HepG2 (cell line): ENCODE measurements around the gene ASPM.

Experiments
- NR1H2 ChIP-seq: sonication (generic); formaldehyde crosslinking; IDR thresholded peaks from 2 replicates; pipeline ENCODE4 v1.8.1; 2022; ENCODE audit warnings: low read depth, missing genetic modification reagents, borderline replicate concordance
- PHF5A ChIP-seq: IDR thresholded peaks from one replicate; pipeline ENCODE4 v1.6.1; 2018; ENCODE audit warnings: low read depth, missing genetic modification reagents; ENCODE audit not compliant: unreplicated experiment
- REST ChIP-seq, 2 experiments: IDR thresholded peaks; 2 replicates each; pipeline ENCODE4 v1.6.1; 2011 to 2012; ENCODE audit warnings: low read length in 2 of 2, borderline replicate concordance in 1 of 2, low read depth in 1 of 2, mild to moderate bottlenecking in 1 of 2, moderate library complexity in 1 of 2
- ZBTB38 ChIP-seq: sonication (generic); formaldehyde crosslinking; IDR thresholded peaks from 2 replicates; pipeline ENCODE4 v1.5.1; 2020; ENCODE audit warnings: mild to moderate bottlenecking, missing genetic modification reagents

DNA sequence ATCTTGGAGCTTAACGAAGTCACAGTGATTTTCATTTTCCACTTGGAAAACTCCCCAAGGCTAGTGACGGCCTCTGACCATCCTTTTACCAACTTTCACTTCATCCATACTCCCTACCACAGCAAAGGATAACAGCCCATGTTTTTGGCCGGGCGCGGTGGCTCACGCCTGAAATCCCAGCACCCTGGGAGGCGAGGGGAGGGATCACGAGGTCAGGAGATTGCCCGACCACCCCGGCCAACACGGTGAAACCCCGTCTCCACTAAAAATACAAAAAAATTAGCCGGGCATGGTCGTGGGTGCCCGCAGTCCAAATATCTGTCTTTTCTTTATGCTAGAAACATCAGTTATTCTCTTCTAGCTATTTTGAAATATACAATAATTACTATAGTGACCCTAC lies 7.3 kb downstream of the ASPM start:
- no peak for TF ChIP-seq NR1H2 (CRISPR knock-in tag)
- TF ChIP-seq ZBTB38 (CRISPR knock-in tag): no peak
- no peak for TF ChIP-seq PHF5A
- no peak for TF ChIP-seq REST (IDR thresholded peaks at IDR 0.05; ENCODE audit: borderline replicate concordance in 1 of 2, low read depth in 1 of 2, low read length in 2 of 2)
